Liver (tissue), 9 donors: ENCODE results near the gene RNF25. TPM values are rescaled to one million over a fixed set of nuclear protein-coding genes. Genes with fewer than 3 reads are reported as not detected.

Source experiments
- DNase-seq: peaks from one replicate; pipeline ENCODE4 v3.0.0-alpha.2; 2017; ENCODE audit warnings: low spot score
- H3K27ac ChIP-seq, 2 donors: one replicate each; pipeline ENCODE4 v1.7.0; 2013; ENCODE audit warnings: inconsistent platforms in 2 of 2, low read length in 2 of 2, control low read depth in 1 of 2, low read depth in 1 of 2, mild to moderate bottlenecking in 1 of 2
- H3K27me3 ChIP-seq, 4 donors: one replicate each; pipeline versions ENCODE4 v1.6.1 to v1.7.0; 2013; ENCODE audit warnings: low read length in 3 of 4, inconsistent platforms in 1 of 4, mild to moderate bottlenecking in 1 of 4, moderate library complexity in 1 of 4; ENCODE audit not compliant: control insufficient read depth in 4 of 4, insufficient read depth in 4 of 4
- H3K36me3 ChIP-seq, 4 donors: one replicate each; pipeline versions ENCODE4 v1.6.1 to v1.7.0; 2013; ENCODE audit warnings: low read length in 3 of 4, mild to moderate bottlenecking in 3 of 4, low read depth in 1 of 4, moderate library complexity in 1 of 4; ENCODE audit not compliant: control insufficient read depth in 4 of 4, insufficient read depth in 3 of 4
- H3K4me1 ChIP-seq, 4 donors: one replicate each; pipeline versions ENCODE4 v1.6.1 to v1.7.0; 2013; ENCODE audit warnings: low read length in 3 of 4, mild to moderate bottlenecking in 3 of 4, moderate library complexity in 1 of 4; ENCODE audit not compliant: control insufficient read depth in 4 of 4, insufficient read depth in 4 of 4
- H3K4me3 ChIP-seq, 3 donors: one replicate each; pipeline versions ENCODE4 v1.6.1 to v1.7.0; 2013; ENCODE audit warnings: low read length in 3 of 3, control low read depth in 1 of 3, low read depth in 1 of 3, mild to moderate bottlenecking in 1 of 3
- H3K9ac ChIP-seq, 2 donors: one replicate each; pipeline ENCODE4 v1.7.0; 2013; ENCODE audit warnings: low read length in 2 of 2, mild to moderate bottlenecking in 2 of 2, moderate library complexity in 2 of 2, control low read depth in 1 of 2, low read depth in 1 of 2
- H3K9me3 ChIP-seq, 4 donors: one replicate each; pipeline versions ENCODE4 v1.6.1 to v1.7.0; 2013; ENCODE audit warnings: low read length in 3 of 4; ENCODE audit not compliant: control insufficient read depth in 4 of 4
- CTCF ChIP-seq: fragments of 150-350 bp; IDR thresholded peaks from 2 replicates; pipeline ENCODE4 v1.5.1; 2017; ENCODE audit warnings: improper control_type of control experiment, low read depth, low read length; ENCODE audit not compliant: missing input control
- EGR1 ChIP-seq, 2 donors: IDR thresholded peaks; 2 replicates each; pipeline ENCODE4 v1.6.1; 2016 to 2018; ENCODE audit warnings: antibody characterized with exemption in 2 of 2, low read depth in 2 of 2
- FOXA1 ChIP-seq: IDR thresholded peaks from 2 replicates; pipeline ENCODE4 v1.6.1; 2016; ENCODE audit warnings: antibody characterized with exemption
- FOXA2 ChIP-seq: IDR thresholded peaks from 2 replicates; pipeline ENCODE4 v1.6.1; 2016; ENCODE audit warnings: antibody characterized with exemption
- GABPA ChIP-seq, 2 donors: IDR thresholded peaks in 1 of 2; conservative IDR thresholded peaks in 1 of 2; 2 replicates each; pipeline ENCODE4 v1.6.1; 2016; ENCODE audit warnings: antibody characterized with exemption in 2 of 2, mild to moderate bottlenecking in 1 of 2, moderate library complexity in 1 of 2
- HNF4A ChIP-seq, 2 donors: conservative IDR thresholded peaks; 2 replicates each; pipeline ENCODE4 v1.6.1; 2016; ENCODE audit warnings: antibody characterized with exemption in 2 of 2, mild to moderate bottlenecking in 2 of 2
- HNF4G ChIP-seq: IDR thresholded peaks from 2 replicates; pipeline ENCODE4 v1.6.1; 2016; ENCODE audit warnings: antibody characterized with exemption
- JUND ChIP-seq, 2 donors: IDR thresholded peaks; 2 replicates each; pipeline ENCODE4 v1.6.1; 2016; ENCODE audit warnings: antibody characterized with exemption in 2 of 2
- NR2F2 ChIP-seq: IDR thresholded peaks from 2 replicates; pipeline ENCODE4 v1.6.1; 2016; ENCODE audit warnings: antibody characterized with exemption
- RAD21 ChIP-seq, 2 donors: IDR thresholded peaks; 2 replicates each; pipeline ENCODE4 v1.6.1; 2016; ENCODE audit warnings: antibody characterized with exemption in 2 of 2, mild to moderate bottlenecking in 2 of 2
- RXRA ChIP-seq, 2 donors: IDR thresholded peaks; 2 replicates each; pipeline ENCODE4 v1.6.1; 2017 to 2018; ENCODE audit warnings: antibody characterized with exemption in 2 of 2, mild to moderate bottlenecking in 1 of 2
- SP1 ChIP-seq: IDR thresholded peaks from 2 replicates; pipeline ENCODE4 v1.6.1; 2018; ENCODE audit warnings: antibody characterized with exemption, mild to moderate bottlenecking
- TAF1 ChIP-seq: conservative IDR thresholded peaks from 2 replicates; pipeline ENCODE4 v1.6.1; 2016; ENCODE audit warnings: antibody characterized with exemption, mild to moderate bottlenecking
- YY1 ChIP-seq: IDR thresholded peaks from 2 replicates; pipeline ENCODE4 v1.6.1; 2016; ENCODE audit warnings: antibody characterized with exemption, mild to moderate bottlenecking
- WGBS: extraction: QIAGEN DNeasy Blood & Tissue Kit; methylation state at CpG from one replicate; pipeline ENCODE4 v1.1.7; 2013; 5-methylcytosine and 5-hydroxymethylcytosine counted together
- polyA plus RNA-seq, 2 donors: library from polyadenylated mRNA; stranded (reverse) in 1 of 2; unstranded in 1 of 2; fragments of 200-250 nt in 1 of 2; fragments of >200 nt in 1 of 2; fragmentation: Nextera tagmentation in 1 of 2; extraction: Ambion mirVana in 1 of 2; gene quantifications; one replicate each; pipeline versions ENCODE4 v1.2.1 to v1.2.3, GENCODE V29; 2013 to 2015
- total RNA-seq, 2 donors: library from RNA; depleted of rRNA; stranded (reverse); fragments of >200 nt; gene quantifications; one replicate each; pipeline ENCODE4 v1.2.3, GENCODE V29; 2014
- TF ChIP-seq, protein P1 (sequence below): IDR thresholded peaks from 2 replicates; pipeline ENCODE4 v1.6.1; 2016; ENCODE audit warnings: antibody characterized with exemption
- TF ChIP-seq, protein P2 (sequence below): IDR thresholded peaks from 2 replicates; pipeline ENCODE4 v1.6.1; 2016; ENCODE audit warnings: antibody characterized with exemption
- TF ChIP-seq, protein P3 (sequence below): IDR thresholded peaks from 2 replicates; pipeline ENCODE4 v1.6.1; 2016; ENCODE audit warnings: antibody characterized with exemption
- TF ChIP-seq, protein P4 (sequence below): IDR thresholded peaks from 2 replicates; pipeline ENCODE4 v1.6.1; 2016; ENCODE audit warnings: antibody characterized with exemption, mild to moderate bottlenecking
- donor health status: healthy.
- donor health status: healthy.
- donor health status: healthy.
- donor health status: healthy.
- donor health status: healthy.

Gene RNF25
- total and polyA plus RNA-seq, 4 donors = 3.3 to 14.0 (median 7.4) TPM

DNA sequence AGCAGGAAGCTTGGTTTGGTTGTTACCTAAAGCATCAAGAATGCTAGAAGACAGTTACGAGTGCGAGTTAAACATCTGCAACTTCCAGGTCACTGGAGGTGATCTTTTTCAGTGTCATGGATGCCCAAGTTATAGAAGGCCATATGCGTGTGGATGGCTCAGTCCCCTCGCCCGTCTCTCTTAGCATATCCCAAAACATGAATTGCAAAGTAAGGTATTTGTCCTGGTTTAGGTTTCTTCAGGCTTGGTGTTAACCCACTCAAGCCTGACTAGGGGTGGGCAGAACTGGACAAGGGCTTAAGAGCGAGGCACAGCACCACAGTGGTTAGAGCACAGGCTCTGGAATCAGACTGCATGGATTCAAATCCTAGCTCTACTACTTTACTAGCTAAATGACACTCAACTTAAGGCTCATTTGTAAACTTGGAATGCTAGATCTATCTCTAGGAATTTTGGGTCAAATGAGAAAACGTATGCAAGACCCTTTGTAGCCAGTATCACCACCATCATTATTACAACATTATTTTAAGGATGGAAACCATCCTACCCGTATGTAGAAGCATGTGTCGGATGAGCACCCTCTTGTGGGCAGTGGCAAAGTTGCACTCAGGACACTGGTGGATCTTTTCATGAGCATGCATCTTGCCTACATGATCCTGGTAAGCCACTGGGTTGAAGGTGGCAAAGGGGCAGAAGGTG lies 23.6 kb downstream of the RNF25 start:
- Histone ChIP-seq H3K9ac (no peak overlapping the region), H3K4me3 (no peak overlapping the region), H3K27me3 (no peaks in the 10 kb centered on the region), H3K36me3 (peaks cover 21 to 78% (median 42%) of the 10 kb centered on the region in 4 donors), H3K27ac (no peak overlapping the region), H3K9me3 (no peaks in the 10 kb centered on the region), H3K4me1 (peaks cover 0 to 24% (median 17%) of the 10 kb centered on the region in 4 donors)
- TF ChIP-seq CTCF (peak; percentile 84), RAD21 (IDR thresholded peaks at IDR 0.05) (peak; percentile 90 to 96)
- TF ChIP-seq, protein P1, sequence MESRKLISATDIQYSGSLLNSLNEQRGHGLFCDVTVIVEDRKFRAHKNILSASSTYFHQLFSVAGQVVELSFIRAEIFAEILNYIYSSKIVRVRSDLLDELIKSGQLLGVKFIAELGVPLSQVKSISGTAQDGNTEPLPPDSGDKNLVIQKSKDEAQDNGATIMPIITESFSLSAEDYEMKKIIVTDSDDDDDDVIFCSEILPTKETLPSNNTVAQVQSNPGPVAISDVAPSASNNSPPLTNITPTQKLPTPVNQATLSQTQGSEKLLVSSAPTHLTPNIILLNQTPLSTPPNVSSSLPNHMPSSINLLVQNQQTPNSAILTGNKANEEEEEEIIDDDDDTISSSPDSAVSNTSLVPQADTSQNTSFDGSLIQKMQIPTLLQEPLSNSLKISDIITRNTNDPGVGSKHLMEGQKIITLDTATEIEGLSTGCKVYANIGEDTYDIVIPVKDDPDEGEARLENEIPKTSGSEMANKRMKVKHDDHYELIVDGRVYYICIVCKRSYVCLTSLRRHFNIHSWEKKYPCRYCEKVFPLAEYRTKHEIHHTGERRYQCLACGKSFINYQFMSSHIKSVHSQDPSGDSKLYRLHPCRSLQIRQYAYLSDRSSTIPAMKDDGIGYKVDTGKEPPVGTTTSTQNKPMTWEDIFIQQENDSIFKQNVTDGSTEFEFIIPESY = no peak
- WGBS = 71% methylated on average over 9 of the region's 9 CpGs
- DNase-seq = peak; percentile 54

- Histone ChIP-seq H3K9ac (no peak overlapping the region), H3K27ac (peak overlapping the region; percentile 55 to 60), H3K36me3 (peaks cover 14 to 70% (median 33%) of the 10 kb centered on the region in 4 donors), H3K4me3 (no peak overlapping the region), H3K4me1 (peaks cover 0 to 22% (median 17%) of the 10 kb centered on the region in 4 donors), H3K27me3 (no peaks in the 10 kb centered on the region), H3K9me3 (no peaks in the 10 kb centered on the region)
- WGBS = 44% methylated on average over 1 of the region's 1 CpG
- no peak for DNase-seq
- TF ChIP-seq SP1 (peak; percentile 55), HNF4G (no peak), RAD21 (IDR thresholded peaks at IDR 0.05) (no peak), GABPA (IDR thresholded peaks at IDR 0.05 in 1 of 2, conservative IDR thresholded peaks at IDR 0.05 in 1 of 2) (no peak), CTCF (no peak), NR2F2 (no peak), TAF1 (no peak), EGR1 (IDR thresholded peaks at IDR 0.05; ENCODE audit: low read depth in 2 of 2) (no peak), JUND (IDR thresholded peaks at IDR 0.05) (no peak), RXRA (IDR thresholded peaks at IDR 0.05) (peak in 1 of 2 donors; percentile 45), FOXA1 (no peak), HNF4A (conservative IDR thresholded peaks at IDR 0.05) (peak in 1 of 2 donors; percentile 25), YY1 (no peak), FOXA2 (no peak)
- TF ChIP-seq, protein P1 = no peak
- TF ChIP-seq, protein P2, sequence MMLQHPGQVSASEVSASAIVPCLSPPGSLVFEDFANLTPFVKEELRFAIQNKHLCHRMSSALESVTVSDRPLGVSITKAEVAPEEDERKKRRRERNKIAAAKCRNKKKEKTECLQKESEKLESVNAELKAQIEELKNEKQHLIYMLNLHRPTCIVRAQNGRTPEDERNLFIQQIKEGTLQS = no peak
- TF ChIP-seq, protein P3, sequence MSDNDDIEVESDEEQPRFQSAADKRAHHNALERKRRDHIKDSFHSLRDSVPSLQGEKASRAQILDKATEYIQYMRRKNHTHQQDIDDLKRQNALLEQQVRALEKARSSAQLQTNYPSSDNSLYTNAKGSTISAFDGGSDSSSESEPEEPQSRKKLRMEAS = no peak
- TF ChIP-seq, protein P4, sequence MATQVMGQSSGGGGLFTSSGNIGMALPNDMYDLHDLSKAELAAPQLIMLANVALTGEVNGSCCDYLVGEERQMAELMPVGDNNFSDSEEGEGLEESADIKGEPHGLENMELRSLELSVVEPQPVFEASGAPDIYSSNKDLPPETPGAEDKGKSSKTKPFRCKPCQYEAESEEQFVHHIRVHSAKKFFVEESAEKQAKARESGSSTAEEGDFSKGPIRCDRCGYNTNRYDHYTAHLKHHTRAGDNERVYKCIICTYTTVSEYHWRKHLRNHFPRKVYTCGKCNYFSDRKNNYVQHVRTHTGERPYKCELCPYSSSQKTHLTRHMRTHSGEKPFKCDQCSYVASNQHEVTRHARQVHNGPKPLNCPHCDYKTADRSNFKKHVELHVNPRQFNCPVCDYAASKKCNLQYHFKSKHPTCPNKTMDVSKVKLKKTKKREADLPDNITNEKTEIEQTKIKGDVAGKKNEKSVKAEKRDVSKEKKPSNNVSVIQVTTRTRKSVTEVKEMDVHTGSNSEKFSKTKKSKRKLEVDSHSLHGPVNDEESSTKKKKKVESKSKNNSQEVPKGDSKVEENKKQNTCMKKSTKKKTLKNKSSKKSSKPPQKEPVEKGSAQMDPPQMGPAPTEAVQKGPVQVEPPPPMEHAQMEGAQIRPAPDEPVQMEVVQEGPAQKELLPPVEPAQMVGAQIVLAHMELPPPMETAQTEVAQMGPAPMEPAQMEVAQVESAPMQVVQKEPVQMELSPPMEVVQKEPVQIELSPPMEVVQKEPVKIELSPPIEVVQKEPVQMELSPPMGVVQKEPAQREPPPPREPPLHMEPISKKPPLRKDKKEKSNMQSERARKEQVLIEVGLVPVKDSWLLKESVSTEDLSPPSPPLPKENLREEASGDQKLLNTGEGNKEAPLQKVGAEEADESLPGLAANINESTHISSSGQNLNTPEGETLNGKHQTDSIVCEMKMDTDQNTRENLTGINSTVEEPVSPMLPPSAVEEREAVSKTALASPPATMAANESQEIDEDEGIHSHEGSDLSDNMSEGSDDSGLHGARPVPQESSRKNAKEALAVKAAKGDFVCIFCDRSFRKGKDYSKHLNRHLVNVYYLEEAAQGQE = no peak
These were observed 26.7 kb downstream of the RNF25 start for GRCh38 chr2:218645126-218645525.
